ENCODE results near the gene SMYD3.

- TF ChIP-seq E2F4 (CRISPR knock-in tag; IDR thresholded peaks at IDR 0.05; ENCODE audit: low read depth) (no peak), PKNOX1 (IDR thresholded peaks at IDR 0.05) (no peak), GTF2B (IDR thresholded peaks at IDR 0.05; ENCODE audit: extremely low read depth, insufficient read length) (no peak), FOXK2 (conservative IDR thresholded peaks at IDR 0.05 in 1 of 2, IDR thresholded peaks at IDR 0.05 in 1 of 2; ENCODE audit: low read depth in 2 of 2) (no peak), NRF1 (conservative IDR thresholded peaks at IDR 0.05 in 1 of 2, IDR thresholded peaks at IDR 0.05 in 1 of 2) (no peak), POLR2A (conservative IDR thresholded peaks at IDR 0.05) (no peak), ZBTB26 (CRISPR knock-in tag; IDR thresholded peaks at IDR 0.05) (no peak), NFE2L1 (tag; IDR thresholded peaks at IDR 0.05; ENCODE audit: borderline replicate concordance, low read depth) (no peak), RNF2 (IDR thresholded peaks at IDR 0.05) (no peak), ASH1L (IDR thresholded peaks at IDR 0.05; ENCODE audit: borderline replicate concordance, low read depth, partially characterized antibody) (no peak), TSHZ1 (CRISPR knock-in tag; IDR thresholded peaks at IDR 0.05) (no peak), CTCF (IDR thresholded peaks at IDR 0.05 in 2 of 3, conservative IDR thresholded peaks at IDR 0.05 in 1 of 3; ENCODE audit: insufficient read depth in 2 of 3, low read depth in 1 of 3, low read length in 3 of 3) (no peak)
These were observed 372.3 kb downstream of the SMYD3 start for GRCh38 chr1:246134789-246135188.

Measured in K562 (cell line).